ENCODE data around the gene RPS10.
"Not testable (repeated sequence)": the region's sequence is repeated elsewhere in the genome, so short reads cannot be mapped to it uniquely, and the experiment has no call there.

Gene RPS10

DNA sequence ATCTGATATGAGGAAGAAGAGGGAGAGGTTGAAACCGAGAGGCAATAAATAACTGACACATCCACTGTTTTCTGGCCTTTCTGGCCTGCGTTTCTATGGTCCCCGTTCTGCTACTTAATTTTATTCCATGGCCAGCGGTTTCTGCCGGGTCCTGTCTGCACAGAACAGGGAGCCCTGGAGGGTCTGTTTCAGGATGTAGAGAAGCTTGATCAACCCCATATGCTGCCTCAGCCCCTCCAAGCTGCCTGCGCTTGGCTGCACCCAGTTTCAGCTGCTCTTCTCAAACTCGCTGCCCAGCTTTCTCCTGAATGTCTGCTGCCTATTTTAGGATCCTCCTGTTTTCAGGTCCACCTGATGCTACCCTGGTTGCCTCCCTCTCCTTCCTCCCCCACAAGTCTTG, 21.5 kb upstream of the RPS10 start:
- no peak for DNase-seq

GRCh38 chr6:34445313-34445860, 19.5 kb upstream of the RPS10 start:
- no peak for DNase-seq

DNA sequence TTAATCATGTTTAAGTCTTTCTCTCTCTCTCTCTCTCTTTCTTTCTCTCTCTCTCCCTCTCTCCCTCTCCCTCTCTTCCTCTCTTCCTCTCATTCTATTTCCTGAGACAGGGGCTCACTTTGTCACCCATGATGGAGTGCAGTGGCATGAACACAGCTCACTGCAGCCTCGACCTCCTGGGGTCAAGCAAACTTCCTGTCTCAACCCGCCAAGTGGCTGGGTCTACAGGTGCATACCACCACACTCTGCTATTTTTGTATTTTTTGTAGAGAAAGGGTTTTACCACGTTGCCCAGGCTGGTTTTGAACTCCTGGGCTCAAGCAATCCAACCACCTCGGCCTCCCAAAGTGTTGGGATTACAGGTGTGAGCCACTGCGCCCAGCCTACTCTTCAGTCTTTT, 15.7 kb upstream of the RPS10 start:
- no peak for DNase-seq

DNA sequence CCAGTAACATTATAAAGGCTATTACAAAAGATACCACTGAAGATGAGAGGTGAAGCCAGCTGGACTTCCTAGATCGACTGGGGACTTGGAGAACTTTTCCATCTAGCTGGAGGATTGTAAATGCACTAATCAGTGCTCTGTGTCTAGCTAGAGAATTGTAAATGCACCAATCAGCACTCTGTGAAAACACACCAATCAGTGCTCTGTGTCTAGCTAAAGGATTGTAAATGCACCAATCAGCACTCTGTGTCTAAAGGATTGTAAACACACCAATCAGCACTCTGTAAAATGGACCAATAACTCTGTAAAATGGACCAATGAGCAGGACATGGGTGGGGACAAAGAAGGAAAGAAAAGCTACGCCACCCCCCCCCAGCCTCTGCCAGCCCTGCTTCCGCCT, 13.6 kb upstream of the RPS10 start:
- DNase-seq = no peak

GRCh38 chr6:34438705-34439104, 12.8 kb upstream of the RPS10 start:
- no peak for DNase-seq

DNA sequence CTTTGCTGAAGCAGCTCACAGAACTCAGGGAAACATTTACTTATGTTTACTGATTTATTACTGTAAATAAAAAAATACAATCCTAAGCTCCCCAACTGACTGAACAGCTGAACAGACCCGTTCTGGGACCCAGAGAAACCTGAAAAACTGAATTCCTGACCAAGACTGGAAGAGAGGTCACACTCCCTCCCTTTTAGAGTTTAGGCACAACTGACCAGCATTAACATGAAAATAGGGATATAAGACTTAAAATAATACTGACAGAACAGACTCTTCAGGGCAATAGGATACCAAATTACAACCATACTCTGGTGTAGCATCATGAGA, 11.7 kb upstream of the RPS10 start:
- no peak for DNase-seq

GRCh38 chr6:34436803-34437643, 11.2 kb upstream of the RPS10 start:
- no peak for DNase-seq

- no peak for DNase-seq
Observed at GRCh38 chr6:34435916-34436315, 10.0 kb upstream of the RPS10 start.

DNA sequence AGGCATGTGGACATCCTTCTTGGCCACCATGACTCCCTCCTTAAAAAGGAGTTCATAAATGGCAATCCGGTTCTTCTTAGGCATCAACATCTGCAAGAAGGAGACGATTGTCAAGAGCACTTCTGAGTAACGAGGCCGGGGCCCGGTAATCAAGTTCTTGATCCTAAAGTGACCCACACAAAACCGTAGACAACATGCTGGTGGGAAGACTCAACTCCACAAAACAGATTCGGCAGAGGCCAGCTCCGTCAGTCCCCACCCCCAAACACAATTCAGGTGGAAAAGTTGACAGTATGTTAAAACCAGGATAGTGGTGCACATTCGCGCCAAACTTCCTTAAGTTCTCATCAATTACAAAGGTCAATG, 754 bp downstream of the RPS10 start:
- DNase-seq = no peak

DNA sequence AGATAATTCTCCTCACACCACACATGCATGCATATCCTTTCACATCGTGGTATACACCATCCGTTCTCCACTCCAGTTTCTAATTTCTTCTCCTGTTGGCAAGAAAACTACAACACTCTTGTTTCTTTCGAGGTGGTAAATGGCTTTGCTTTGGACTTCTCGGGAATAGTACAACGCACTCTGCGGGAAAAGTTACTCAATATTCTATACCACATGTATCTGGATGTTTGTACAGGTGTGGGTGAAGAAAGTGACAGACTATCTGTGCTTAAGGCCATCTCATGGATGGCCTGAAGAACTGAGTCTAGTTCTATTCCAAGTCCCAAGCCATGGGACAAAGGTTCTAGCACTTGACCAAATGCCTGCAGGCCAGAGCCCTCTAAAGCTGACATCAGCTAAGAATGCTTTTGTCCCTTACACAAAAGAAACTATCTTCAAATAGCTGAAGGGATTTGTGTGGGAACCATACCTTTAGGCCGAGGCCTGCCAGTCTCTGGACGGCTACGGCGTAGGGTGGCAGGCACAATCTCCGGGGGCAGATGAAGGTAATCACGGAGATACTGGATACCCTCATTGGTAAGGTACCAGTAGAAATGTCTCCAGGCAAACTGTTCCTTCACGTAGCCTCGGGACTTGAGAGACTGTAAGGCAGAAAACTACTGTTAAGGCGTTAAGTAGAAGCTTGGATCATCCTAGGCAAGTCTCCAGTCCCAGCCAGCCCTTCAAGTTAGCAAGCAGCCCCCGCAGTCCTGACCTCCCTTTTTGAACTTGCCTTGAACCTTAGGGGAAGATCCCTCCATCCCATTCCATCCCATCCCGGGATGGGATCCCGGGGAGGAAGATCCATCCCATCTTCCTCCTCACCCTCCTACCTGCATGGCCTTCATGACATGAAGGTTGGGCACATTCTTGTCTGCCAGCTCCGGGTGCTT, 1.4 kb downstream of the RPS10 start:
- no peak for DNase-seq

- DNase-seq = no peak
Observed at GRCh38 chr6:34423254-34423653, 2.6 kb downstream of the RPS10 start.

DNA sequence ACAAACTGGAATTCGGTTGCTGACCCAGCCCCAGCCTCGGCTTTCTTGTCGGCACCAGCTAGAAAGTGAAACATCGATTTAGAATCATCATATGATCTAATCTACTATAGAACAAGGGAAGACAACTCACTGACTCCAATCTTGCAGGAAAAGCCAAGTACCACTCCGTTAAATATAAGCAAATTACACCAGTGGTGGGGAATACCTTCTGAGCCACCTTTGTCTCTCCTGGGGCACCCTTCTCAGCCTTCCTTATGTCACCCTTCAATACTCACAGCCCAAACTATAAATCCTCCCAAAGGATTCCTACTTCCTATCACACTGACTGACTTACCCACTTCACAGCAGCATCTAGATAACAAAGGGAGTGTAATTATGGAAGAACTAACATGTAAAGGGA, 7.5 kb downstream of the RPS10 start:
- no peak for DNase-seq

- no peak for DNase-seq
Observed at GRCh38 chr6:34416877-34417371, 8.9 kb downstream of the RPS10 start.

DNA sequence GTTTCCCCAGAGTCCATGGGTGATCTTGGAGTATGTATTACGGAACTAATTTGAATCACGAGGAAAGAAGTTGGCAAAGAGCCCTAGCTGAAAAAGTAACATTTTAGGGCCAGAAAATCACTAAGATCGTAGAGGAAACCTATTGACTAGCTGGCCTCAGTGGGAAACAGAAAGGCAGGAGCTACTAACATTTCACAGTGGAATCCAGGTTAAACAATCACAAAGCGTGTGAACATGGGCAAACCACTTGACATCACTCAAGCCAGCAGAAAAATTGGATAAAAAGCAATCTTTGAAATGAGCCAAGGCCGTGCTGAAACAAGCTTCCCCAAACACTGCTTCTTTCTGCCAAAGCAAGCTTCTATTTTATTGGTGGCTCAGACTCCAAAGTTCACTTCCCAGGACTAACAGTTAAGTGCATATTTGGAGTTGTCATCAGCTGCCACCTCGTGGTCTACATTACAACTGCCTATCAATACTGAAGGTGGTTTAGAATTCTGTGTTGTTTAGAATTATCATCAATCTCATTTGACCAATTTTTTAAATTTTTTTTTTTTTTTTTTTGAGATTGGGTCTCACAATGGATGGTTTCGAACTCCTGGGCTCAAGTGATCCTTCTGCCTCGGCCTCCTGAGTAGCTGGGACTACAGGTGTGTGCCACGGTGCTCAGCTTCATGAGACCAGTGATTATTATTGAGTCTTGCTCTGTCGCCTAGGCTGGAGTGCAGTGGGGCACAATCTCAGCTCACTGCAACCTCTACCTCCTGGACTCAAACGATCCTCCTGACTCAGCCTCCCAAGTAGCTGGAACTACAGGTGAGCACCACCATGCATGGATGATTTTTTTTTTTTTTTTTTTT, 10.6 kb downstream of the RPS10 start:
- peak; percentile 22 for DNase-seq

DNA sequence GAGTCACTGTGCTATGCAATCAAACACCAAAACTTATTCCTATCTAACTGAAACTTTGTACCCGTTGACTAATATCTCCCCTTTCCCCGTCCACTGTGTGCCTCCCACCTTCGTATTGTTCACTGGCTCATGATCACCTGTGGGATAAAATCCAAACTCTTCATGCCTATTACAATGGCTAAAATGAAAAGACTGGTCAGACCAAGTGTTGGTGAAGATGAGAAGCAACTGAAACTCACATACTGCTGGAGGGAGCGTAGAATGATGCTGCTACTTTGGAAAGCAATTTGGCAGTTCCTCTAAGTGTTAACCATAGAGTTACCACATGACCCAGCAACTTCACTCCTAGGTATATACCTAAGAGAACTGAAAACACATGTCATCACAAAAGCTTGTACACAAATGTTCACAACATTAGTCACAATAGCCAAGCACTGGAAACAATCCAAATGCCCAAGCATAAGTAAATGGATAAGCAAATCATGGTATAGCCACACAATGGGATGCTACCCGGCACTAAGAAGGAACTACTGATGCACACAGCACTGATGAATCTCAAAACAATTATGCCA, 13.1 kb downstream of the RPS10 start:
- no peak for DNase-seq

- DNase-seq = no peak
Observed at GRCh38 chr6:34412016-34412415, 13.9 kb downstream of the RPS10 start.

- not testable (repeated sequence) for DNase-seq
Observed at GRCh38 chr6:34407915-34408314, 18.0 kb downstream of the RPS10 start.

DNA sequence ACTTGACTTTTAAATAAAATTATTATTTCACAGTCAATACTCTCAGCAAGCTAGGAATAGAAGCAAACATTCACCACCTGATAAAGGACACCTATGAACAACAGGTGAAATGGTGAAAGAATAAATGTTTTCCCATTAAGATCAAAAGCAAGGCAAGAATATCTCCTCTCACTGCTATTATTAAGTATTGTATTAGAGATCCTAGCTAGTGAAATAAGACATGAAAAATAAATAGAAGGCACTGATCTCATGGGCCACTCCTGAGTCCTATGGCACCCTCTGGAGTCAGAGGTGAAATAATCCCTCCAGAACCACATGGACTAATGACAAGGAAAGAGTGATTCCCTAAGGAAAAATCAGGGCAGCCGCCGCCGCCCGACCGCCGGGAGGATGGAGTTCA, 29.4 kb downstream of the RPS10 start:
- DNase-seq = no peak

- no peak for DNase-seq
Observed at GRCh38 chr6:34393966-34394305, 31.9 kb downstream of the RPS10 start.

DNA sequence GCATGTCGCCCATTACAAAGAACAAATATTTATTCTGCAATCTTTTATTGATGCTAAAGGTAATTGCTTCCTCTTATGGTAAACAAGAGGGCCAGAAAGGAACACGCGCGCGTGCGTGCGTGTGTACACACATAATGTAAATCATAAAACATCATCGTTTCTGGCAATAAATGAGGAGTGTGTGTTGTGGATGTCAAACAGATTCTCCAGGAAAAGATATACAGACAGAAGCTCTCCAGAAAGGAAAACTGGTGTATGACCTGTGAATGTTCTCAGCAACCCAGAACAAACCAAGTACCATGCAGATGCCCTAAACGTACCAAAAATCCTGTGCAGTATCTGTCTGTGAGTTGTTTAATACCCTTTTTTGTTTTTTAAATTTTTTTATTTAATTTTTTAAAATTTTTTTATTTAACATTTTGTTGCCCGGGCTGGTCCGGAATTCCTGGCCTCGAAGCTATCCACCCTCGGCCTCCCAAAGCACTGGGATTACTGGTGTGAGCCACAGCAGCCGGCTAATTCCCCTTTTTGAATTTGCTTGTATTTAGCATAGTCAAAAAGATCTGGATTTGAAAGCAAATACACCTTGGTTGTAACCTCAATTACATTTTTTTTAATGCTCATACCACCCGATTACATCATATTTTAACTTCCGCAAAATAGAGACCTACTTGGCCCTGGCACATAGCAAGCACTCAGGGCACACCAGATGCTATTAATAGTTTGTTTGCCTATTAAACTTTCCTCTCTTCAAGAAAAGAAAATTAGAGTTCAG, 32.5 kb downstream of the RPS10 start:
- DNase-seq = no peak

GRCh38 chr6:34392497-34393190, 33.2 kb downstream of the RPS10 start, which contains the start of gene NUDT3:
NUDT3 (minus strand) TSS chr6:34392669; CDS start chr6:34392362, 307 bp downstream.
- DNase-seq = peak; percentile 78

All from SHP77 treated with DMSO at 0.1 percent for 48 hours (cell line).